ENCODE data around the gene PIAS3.
"Not testable (repeated sequence)": the region's sequence is repeated elsewhere in the genome, so short reads cannot be mapped to it uniquely, and the experiment has no call there.

GRCh38 chr1:145830810-145831209 lies 28.1 kb downstream of the PIAS3 start:
- not testable (repeated sequence) for TF ChIP-seq CTCF, POLR2A (IDR thresholded peaks at IDR 0.05)
